ENCODE results near the gene FMN1.

- TF ChIP-seq EP300 (IDR thresholded peaks at IDR 0.05; ENCODE audit: low read depth) (no peak), CTCF (IDR thresholded peaks at IDR 0.05) (no peak), POLR2AphosphoS5 (IDR thresholded peaks at IDR 0.05) (no peak), POLR2A (IDR thresholded peaks at IDR 0.05) (no peak)
Observed at GRCh38 chr15:32838338-32838737, 356.2 kb downstream of the FMN1 start.

All from transverse colon (tissue), 4 donors.